ENCODE measurements around the gene KCNQ1. TPM values are rescaled to one million over a fixed set of nuclear protein-coding genes. Genes with fewer than 3 reads are reported as not detected.

KCNQ1 gene
- total and polyA plus RNA-seq, 7 donors, result 0.48 to 3.1 (median 1.1) TPM

- Histone ChIP-seq H3K9me3 (no peaks in the 10 kb centered on the region), H3K27ac (no peak overlapping the region), H3K4me1 (no peaks in the 10 kb centered on the region), H3K36me3 (ENCODE audit: insufficient read depth in 1 of 2, low read depth in 1 of 2) (no peaks in the 10 kb centered on the region), H3K4me3 (no peak overlapping the region), H3K27me3 (ENCODE audit: insufficient read depth in 3 of 3, low read length in 2 of 3) (no peaks in the 10 kb centered on the region)
- no peak for TF ChIP-seq CTCF (IDR thresholded peaks at IDR 0.05)
- DNase-seq (peak; percentile 9 to 39), ATAC-seq (no peak)
- intact Hi-C loops (cut with DNase I), result no loop called here
- 82 to 86% (median 85%) methylated on average over 13 of the region's 13 CpGs for WGBS, 3 donors
These were observed 135.8 kb downstream of the KCNQ1 start for GRCh38 chr11:2580571-2581001.

GRCh38 chr11:2581151-2581930 is 136.5 kb downstream of the KCNQ1 start:
- WGBS, 3 donors, result 90% methylated on average over 21 to 22 of the region's 22 CpGs
- peak; percentile 11 to 48 for DNase-seq
- H3K4me3 ChIP-seq, result no peak overlapping the region
- no peaks in the 10 kb centered on the region for H3K36me3 ChIP-seq (ENCODE audit: insufficient read depth in 1 of 2, low read depth in 1 of 2)
- intact Hi-C loops (cut with DNase I), result no loop called here
- TF ChIP-seq CTCF (IDR thresholded peaks at IDR 0.05), result no peak
- H3K4me1 ChIP-seq, result no peaks in the 10 kb centered on the region
- ATAC-seq, result no peak
- no peaks in the 10 kb centered on the region for H3K9me3 ChIP-seq
- H3K27ac ChIP-seq, result no peak overlapping the region
- H3K27me3 ChIP-seq (ENCODE audit: insufficient read depth in 3 of 3, low read length in 2 of 3), result no peaks in the 10 kb centered on the region

DNA sequence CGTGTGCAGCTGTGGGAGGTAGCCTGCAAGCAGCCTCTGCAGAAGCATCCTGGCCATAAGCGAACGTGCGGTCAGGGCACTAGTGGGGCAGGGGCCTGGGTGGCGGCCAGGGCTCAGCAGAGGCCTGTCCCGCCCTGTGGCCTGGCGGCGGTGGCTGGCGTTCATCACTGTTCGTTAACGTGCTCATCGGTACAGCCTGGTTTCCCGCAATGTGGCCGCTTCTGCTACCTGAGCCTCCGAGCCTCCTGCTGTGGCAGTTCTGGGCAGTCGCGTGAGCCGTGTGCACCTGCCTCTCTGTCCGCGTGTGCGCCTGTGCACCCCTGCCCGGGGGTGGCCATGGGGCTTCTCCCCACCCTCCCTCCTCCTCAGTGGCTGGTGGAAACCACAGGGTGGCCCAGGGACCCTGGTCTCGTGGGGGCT is 137.1 kb downstream of the KCNQ1 start:
- no peaks in the 10 kb centered on the region for H3K9me3 ChIP-seq
- H3K36me3 ChIP-seq (ENCODE audit: insufficient read depth in 1 of 2, low read depth in 1 of 2), result no peaks in the 10 kb centered on the region
- H3K27ac ChIP-seq, result no peak overlapping the region
- DNase-seq (peak in 1 of 2 donors; percentile 50), ATAC-seq (no peak)
- no peak for TF ChIP-seq CTCF (IDR thresholded peaks at IDR 0.05)
- 92 to 94% (median 92%) methylated on average over 23 of the region's 23 CpGs for WGBS, 3 donors
- H3K4me3 ChIP-seq, result no peak overlapping the region
- intact Hi-C loops (cut with DNase I), result no loop called here
- H3K4me1 ChIP-seq, result no peaks in the 10 kb centered on the region
- no peaks in the 10 kb centered on the region for H3K27me3 ChIP-seq (ENCODE audit: insufficient read depth in 3 of 3, low read length in 2 of 3)

GRCh38 chr11:2582351-2582945 is 137.6 kb downstream of the KCNQ1 start:
- no peak for TF ChIP-seq CTCF (IDR thresholded peaks at IDR 0.05)
- H3K4me3 ChIP-seq, result no peak overlapping the region
- H3K36me3 ChIP-seq (ENCODE audit: insufficient read depth in 1 of 2, low read depth in 1 of 2), result no peaks in the 10 kb centered on the region
- H3K27ac ChIP-seq, result no peak overlapping the region
- no peaks in the 10 kb centered on the region for H3K4me1 ChIP-seq
- intact Hi-C loops (cut with DNase I), result no loop called here
- ATAC-seq (peak in 1 of 4 donors; percentile 15), DNase-seq (peak; percentile 14 to 54)
- no peaks in the 10 kb centered on the region for H3K27me3 ChIP-seq (ENCODE audit: insufficient read depth in 3 of 3, low read length in 2 of 3)
- H3K9me3 ChIP-seq, result no peaks in the 10 kb centered on the region
- 78 to 81% (median 79%) methylated on average over 12 of the region's 12 CpGs for WGBS, 3 donors

Measured in psoas muscle (tissue), 8 donors.